ENCODE measurements around the gene SLC47A2. TPM values are rescaled to one million over a fixed set of nuclear protein-coding genes. Genes with fewer than 3 reads are reported as not detected.

Gene SLC47A2
- total RNA-seq, 1 donor from 2014 or later = not detected

DNA sequence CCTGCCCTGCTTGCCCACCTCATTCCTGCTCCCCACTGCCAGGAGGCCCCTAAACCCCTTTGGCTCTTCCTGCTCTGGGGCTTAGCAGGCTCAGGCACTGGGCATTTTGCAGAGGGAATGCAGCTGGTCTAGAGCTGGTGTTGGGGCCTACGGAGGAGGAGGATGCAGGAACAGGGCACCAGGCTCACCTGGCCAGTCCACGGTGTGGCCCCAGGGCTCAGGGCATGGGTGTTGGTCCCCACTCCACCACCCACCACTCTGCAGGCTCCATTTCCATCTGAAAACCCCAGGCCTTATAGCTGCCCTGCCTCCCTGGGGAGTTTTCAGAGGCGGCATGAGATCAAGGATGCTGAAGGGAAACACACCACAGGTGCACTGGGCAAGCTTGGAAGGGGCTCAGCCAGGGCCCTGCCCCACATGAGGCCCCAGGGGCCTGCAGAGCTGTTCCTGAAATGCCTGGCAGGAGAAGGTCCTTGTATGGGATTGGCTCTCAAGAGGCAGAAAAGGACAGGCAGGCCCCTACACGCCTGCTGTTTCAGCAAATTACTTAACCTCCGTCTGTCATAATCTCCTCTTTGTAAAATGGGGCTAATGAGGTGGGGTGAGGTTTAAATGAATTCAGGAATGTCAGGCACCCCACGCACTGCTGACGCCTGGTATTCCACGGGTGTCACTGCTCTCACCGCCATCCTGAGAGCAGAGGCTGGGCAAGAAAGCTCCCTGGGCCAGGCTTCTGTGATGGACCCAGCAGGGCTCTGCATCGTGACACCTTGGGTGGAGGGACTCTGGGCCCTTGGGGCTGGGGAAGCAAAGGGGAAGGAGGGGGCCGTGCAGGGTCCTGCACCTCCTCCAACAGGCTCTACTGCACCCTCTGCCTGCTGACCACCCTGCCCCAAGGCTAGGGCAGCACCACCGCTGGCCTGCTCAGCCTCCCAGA, 9.3 kb downstream of the SLC47A2 start:
- no peak for TF ChIP-seq CTCF (conservative IDR thresholded peaks at IDR 0.05; ENCODE audit: low read depth, low read length)
- DNase-seq (ENCODE audit: low read depth) = no peak
- H3K4me3 ChIP-seq (ENCODE audit: low read depth, low read length) = no peak overlapping the region

DNA sequence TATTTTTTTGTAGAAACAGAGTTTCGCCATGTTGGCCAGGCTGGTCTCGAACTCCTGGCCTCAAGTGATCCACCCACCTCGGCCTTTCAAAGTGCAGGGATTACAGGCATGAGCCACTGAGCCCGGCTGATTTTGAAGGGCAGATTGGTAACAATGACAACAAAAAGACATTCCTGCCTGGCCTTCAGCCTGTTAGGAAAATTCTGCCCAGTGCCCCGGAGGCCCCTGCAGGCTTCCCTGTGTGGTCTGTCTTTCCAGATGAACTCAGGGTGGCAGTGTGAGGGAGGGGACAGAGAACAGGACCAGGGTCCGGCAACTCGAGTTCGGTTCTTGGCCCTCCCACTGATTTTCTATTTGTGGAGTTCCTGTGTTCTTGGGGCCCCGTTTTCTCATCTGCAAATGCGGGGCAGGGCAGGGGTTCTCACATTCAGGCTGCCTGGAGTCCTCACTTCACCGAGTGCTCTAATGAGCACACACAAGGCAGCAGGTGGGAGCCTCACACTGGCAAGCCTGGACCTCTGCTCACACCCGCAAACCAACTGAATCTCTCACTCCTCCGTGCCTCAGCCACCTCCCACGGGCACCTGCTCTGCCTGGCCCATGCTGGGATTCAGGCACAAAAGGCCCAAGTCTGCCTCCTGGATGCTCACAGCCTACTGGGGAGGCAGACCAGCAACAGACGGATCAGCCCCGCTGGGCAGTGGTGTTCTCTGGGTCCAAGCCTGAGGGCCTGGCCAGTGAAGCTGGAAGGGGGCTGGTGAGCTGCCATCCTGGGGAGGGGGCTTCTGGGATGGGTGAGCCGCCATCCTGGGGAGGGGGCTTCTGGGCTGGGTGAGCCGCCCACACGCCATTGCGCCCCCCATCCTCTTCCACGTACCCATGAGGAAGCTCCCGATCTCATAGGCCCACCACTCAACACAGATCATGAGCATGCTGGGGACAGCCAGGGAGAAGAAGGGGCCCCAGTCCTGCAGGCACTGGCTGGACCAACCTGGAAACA, 10.3 kb downstream of the SLC47A2 start:
- no peak overlapping the region for H3K4me3 ChIP-seq (ENCODE audit: low read depth, low read length)
- DNase-seq (ENCODE audit: low read depth) = no peak
- TF ChIP-seq CTCF (conservative IDR thresholded peaks at IDR 0.05; ENCODE audit: low read depth, low read length) = no peak

- TF ChIP-seq CTCF (conservative IDR thresholded peaks at IDR 0.05; ENCODE audit: low read depth, low read length) = no peak
- DNase-seq (ENCODE audit: low read depth) = no peak
- H3K4me3 ChIP-seq (ENCODE audit: low read depth, low read length) = no peak overlapping the region
Observed at GRCh38 chr17:19705201-19705600, 11.2 kb downstream of the SLC47A2 start.

- no peak for DNase-seq (ENCODE audit: low read depth)
- no peak overlapping the region for H3K4me3 ChIP-seq (ENCODE audit: low read depth, low read length)
- TF ChIP-seq CTCF (conservative IDR thresholded peaks at IDR 0.05; ENCODE audit: low read depth, low read length) = no peak
Observed at GRCh38 chr17:19703828-19704613, 12.4 kb downstream of the SLC47A2 start.

DNA sequence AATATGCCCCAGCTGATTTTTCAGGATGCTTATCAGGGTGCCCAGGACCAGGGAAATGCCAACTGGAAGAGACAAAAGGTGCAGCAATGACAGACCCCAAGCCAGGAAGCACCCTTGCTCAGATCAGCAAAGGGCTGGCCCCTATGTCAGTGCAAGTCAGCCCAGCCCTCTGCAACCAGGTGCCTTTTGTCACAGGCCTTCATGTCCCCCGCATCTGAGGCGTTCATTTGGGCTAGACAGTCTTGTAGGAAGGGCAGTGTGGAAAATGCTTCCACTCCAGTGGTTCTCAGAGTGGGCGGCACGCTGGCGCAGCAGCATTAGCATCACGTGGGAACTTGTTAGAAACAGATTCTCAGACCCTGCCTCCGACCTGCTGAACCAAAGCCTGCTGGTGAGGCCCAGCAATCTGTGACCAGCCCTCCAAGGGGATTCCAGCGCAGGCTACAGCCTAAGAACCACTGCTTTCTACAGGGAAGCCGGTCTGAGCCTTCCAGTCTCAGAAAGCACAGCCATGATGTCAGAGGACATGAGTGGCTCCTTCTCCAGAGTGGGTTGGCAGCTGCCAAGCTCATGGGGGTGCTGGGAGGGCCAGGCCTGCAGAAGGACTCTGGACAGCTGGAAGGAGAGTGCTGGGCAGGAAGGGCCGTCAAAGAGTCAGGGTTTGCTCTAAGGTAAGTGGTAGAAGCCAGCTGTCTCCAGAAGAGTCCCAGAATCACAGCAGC, 13.1 kb downstream of the SLC47A2 start:
- H3K4me3 ChIP-seq (ENCODE audit: low read depth, low read length) = no peak overlapping the region
- TF ChIP-seq CTCF (conservative IDR thresholded peaks at IDR 0.05; ENCODE audit: low read depth, low read length) = no peak
- DNase-seq (ENCODE audit: low read depth) = no peak

DNA sequence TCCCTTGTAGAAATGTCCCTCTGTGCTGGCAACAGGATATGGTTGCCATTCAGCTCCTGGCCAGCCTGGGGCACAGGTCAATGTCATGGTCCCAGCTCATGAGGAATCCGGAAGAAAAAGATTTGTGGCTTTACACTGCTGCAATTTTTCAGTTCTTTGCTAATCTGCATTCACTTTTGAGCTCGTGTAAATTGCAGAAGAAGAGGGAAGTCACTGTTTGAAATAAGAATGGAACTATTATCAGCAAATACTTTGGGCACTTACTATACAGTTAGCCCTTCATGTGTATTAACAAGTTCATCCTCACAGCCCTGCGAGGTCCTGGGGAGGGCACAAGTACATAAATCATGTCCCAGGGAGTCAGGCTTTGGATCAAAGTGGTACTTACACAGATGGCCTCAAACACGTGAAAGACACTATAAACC, 14.2 kb downstream of the SLC47A2 start:
- no peak for TF ChIP-seq CTCF (conservative IDR thresholded peaks at IDR 0.05; ENCODE audit: low read depth, low read length)
- DNase-seq (ENCODE audit: low read depth) = no peak
- H3K4me3 ChIP-seq (ENCODE audit: low read depth, low read length) = no peak overlapping the region

Measured in epithelial cell of proximal tubule (primary cell).